Measurements from ENCODE around the gene CASQ1. TPM values are rescaled to one million over a fixed set of nuclear protein-coding genes. Genes with fewer than 3 reads are reported as not detected.

The CASQ1 gene
- total RNA-seq, 1 donor from 2014 or later: 39.2 TPM

GRCh38 chr1:160207118-160207650 lies 16.8 kb downstream of the CASQ1 start:
- no peak for DNase-seq
- peak overlapping the region; percentile 96 for H3K27ac ChIP-seq (replicated peaks)
- TF ChIP-seq CTCF (IDR thresholded peaks at IDR 0.05; ENCODE audit: borderline replicate concordance): no peak
- intact Hi-C loops (cut with micrococcal nuclease): no loop called here
- no peaks in the 10 kb centered on the region for H3K9me3 ChIP-seq (replicated peaks)
- H3K4me3 ChIP-seq: peak overlapping the region; percentile 95
- H3K36me3 ChIP-seq: peaks cover 16% of the 10 kb centered on the region
- H3K4me1 ChIP-seq: peaks cover 80% of the 10 kb centered on the region
- H3K27me3 ChIP-seq (ENCODE audit: low read depth): no peaks in the 10 kb centered on the region

GRCh38 chr1:160207771-160208556 lies 17.6 kb downstream of the CASQ1 start:
- TF ChIP-seq CTCF (IDR thresholded peaks at IDR 0.05; ENCODE audit: borderline replicate concordance): no peak
- intact Hi-C loops (cut with micrococcal nuclease): no loop called here
- peak overlapping the region; percentile 96 for H3K27ac ChIP-seq (replicated peaks)
- peaks cover 24% of the 10 kb centered on the region for H3K36me3 ChIP-seq
- peaks cover 81% of the 10 kb centered on the region for H3K4me1 ChIP-seq
- H3K4me3 ChIP-seq: peak overlapping the region; percentile 95
- DNase-seq: peak; percentile 25
- no peaks in the 10 kb centered on the region for H3K27me3 ChIP-seq (ENCODE audit: low read depth)
- H3K9me3 ChIP-seq (replicated peaks): no peaks in the 10 kb centered on the region

GRCh38 chr1:160208557-160209320 lies 18.4 kb downstream of the CASQ1 start:
- DNase-seq: no peak
- Histone ChIP-seq H3K4me1 (peaks cover 81% of the 10 kb centered on the region), H3K27me3 (ENCODE audit: low read depth) (no peaks in the 10 kb centered on the region), H3K36me3 (peaks cover 32% of the 10 kb centered on the region), H3K27ac (replicated peaks) (peak overlapping the region; percentile 96), H3K9me3 (replicated peaks) (no peaks in the 10 kb centered on the region), H3K4me3 (peak overlapping the region; percentile 95)
- no peak for TF ChIP-seq CTCF (IDR thresholded peaks at IDR 0.05; ENCODE audit: borderline replicate concordance)
- intact Hi-C loops (cut with micrococcal nuclease): no loop called here

GRCh38 chr1:160209321-160210046 lies 19.1 kb downstream of the CASQ1 start:
- Histone ChIP-seq H3K9me3 (replicated peaks) (no peaks in the 10 kb centered on the region), H3K27ac (replicated peaks) (peak overlapping the region; percentile 96), H3K27me3 (ENCODE audit: low read depth) (no peaks in the 10 kb centered on the region), H3K36me3 (peaks cover 39% of the 10 kb centered on the region), H3K4me1 (peaks cover 78% of the 10 kb centered on the region), H3K4me3 (peak overlapping the region; percentile 12)
- intact Hi-C loops (cut with micrococcal nuclease): no loop called here
- no peak for TF ChIP-seq CTCF (IDR thresholded peaks at IDR 0.05; ENCODE audit: borderline replicate concordance)
- DNase-seq: peak; percentile 67

GRCh38 chr1:160210561-160210960 lies 20.2 kb downstream of the CASQ1 start:
- H3K4me1 ChIP-seq: peaks cover 72% of the 10 kb centered on the region
- intact Hi-C loops (cut with micrococcal nuclease): no loop called here
- H3K27me3 ChIP-seq (ENCODE audit: low read depth): no peaks in the 10 kb centered on the region
- H3K9me3 ChIP-seq (replicated peaks): no peaks in the 10 kb centered on the region
- H3K36me3 ChIP-seq: peaks cover 50% of the 10 kb centered on the region
- no peak for TF ChIP-seq CTCF (IDR thresholded peaks at IDR 0.05; ENCODE audit: borderline replicate concordance)
- H3K4me3 ChIP-seq: peak overlapping the region; percentile 12
- peak overlapping the region; percentile 96 for H3K27ac ChIP-seq (replicated peaks)
- no peak for DNase-seq
